Fibroblast of skin of left biceps (primary cell): ENCODE results near the gene FSD1L.

Source experiments
- DNase-seq, 2 experiments: peaks; one replicate each; pipeline ENCODE4 v3.0.0-alpha.2; 2013; ENCODE audit warnings: low read depth in 2 of 2

FSD1L gene

GRCh38 chr9:105436783-105437182, 11.1 kb upstream of the FSD1L start:
- DNase-seq: no peak

- DNase-seq: no peak
Observed at GRCh38 chr9:105437704-105438103, 10.1 kb upstream of the FSD1L start.

GRCh38 chr9:105438141-105438806, 9.6 kb upstream of the FSD1L start:
- DNase-seq: peak; percentile 36 to 45

- DNase-seq: no peak
Observed at GRCh38 chr9:105439428-105439827, 8.4 kb upstream of the FSD1L start.

GRCh38 chr9:105441616-105442160, 6.1 kb upstream of the FSD1L start:
- no peak for DNase-seq

GRCh38 chr9:105443121-105443520, 4.7 kb upstream of the FSD1L start:
- no peak for DNase-seq

- peak; percentile 36 to 42 for DNase-seq
Observed at GRCh38 chr9:105444130-105444529, 3.7 kb upstream of the FSD1L start.

- DNase-seq: no peak
Observed at GRCh38 chr9:105445203-105445881, 2.5 kb upstream of the FSD1L start.

- no peak for DNase-seq
Observed at GRCh38 chr9:105447386-105447813, 434 bp upstream of the FSD1L start.

GRCh38 chr9:105449081-105449480, 1.2 kb downstream of the FSD1L start:
- DNase-seq: no peak

GRCh38 chr9:105452185-105452584, 4.4 kb downstream of the FSD1L start:
- DNase-seq: no peak

- DNase-seq: no peak
Observed at GRCh38 chr9:105455836-105456475, 8.1 kb downstream of the FSD1L start.

GRCh38 chr9:105457560-105458294, 9.9 kb downstream of the FSD1L start:
- DNase-seq: no peak

GRCh38 chr9:105458404-105458803, 10.6 kb downstream of the FSD1L start:
- DNase-seq: no peak

- DNase-seq: no peak
Observed at GRCh38 chr9:105459336-105459735, 11.5 kb downstream of the FSD1L start.

- DNase-seq: no peak
Observed at GRCh38 chr9:105466898-105467455, 19.1 kb downstream of the FSD1L start.

GRCh38 chr9:105468875-105469274, 21.0 kb downstream of the FSD1L start:
- no peak for DNase-seq

- DNase-seq: no peak
Observed at GRCh38 chr9:105473221-105473620, 25.4 kb downstream of the FSD1L start.

- peak in 1 of 2 experiments; percentile 39 for DNase-seq
Observed at GRCh38 chr9:105475302-105475701, 27.5 kb downstream of the FSD1L start.

- DNase-seq: no peak
Observed at GRCh38 chr9:105479846-105480245, 32.0 kb downstream of the FSD1L start.

- no peak for DNase-seq
Observed at GRCh38 chr9:105483618-105484017, 35.8 kb downstream of the FSD1L start.

GRCh38 chr9:105484226-105484625, 36.4 kb downstream of the FSD1L start:
- no peak for DNase-seq
